Measurements from ENCODE around the gene ATP8B3. TPM values are rescaled to one million over a fixed set of nuclear protein-coding genes. Genes with fewer than 3 reads are reported as not detected.

ATP8B3 gene
- total RNA-seq, 3 donors from 2014 or later, result 0.37 to 0.66 (median 0.43) TPM

DNA sequence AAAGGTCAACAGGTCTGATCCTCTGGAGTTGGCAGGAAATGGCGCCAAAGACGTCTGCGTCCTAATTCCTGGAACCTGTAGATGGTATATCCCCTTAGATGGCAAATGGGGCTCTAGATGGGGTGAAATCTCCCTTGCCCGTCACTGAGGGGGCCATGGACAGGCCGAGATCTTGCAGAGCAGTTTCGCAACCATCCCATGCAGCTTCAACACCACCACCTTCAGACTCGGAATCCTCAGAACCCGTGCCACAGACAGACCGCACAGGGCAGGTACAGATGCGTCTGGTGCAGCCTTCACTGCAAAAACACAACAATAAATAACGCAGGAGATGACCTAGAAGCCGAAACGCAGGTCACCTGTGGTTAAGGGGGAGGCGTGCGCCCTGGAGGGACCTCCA is 18.5 kb upstream of the ATP8B3 start:
- Mint-ChIP-seq H3K9me3 (no peaks in the 10 kb centered on the region), H3K4me3 (no peak overlapping the region), H3K27me3 (ENCODE audit: low read depth) (no peaks in the 10 kb centered on the region), H3K4me1 (ENCODE audit: low read depth) (peaks cover 4% of the 10 kb centered on the region), H3K36me3 (ENCODE audit: insufficient read depth) (peaks cover 6% of the 10 kb centered on the region)
- DNase-seq, result no peak
- no peak for ATAC-seq

DNA sequence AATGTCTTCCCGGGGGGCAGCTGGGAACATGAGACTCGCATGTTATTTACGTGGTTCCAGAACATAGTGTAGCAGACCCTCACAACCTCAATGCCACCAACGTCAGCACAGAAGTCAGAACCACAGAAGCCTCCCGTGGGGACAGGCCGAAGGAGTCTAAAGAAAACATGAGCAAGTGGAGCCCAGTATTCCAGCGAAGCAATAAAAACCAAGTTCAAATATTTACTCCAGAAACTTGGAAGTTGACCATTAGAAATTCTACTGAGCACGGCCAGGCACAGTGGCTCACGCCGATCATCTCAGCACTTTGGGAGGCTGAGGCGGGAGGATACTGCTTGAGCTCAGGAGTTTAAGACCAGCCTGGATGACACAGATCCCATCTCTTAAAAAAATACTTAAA is 17.9 kb upstream of the ATP8B3 start:
- Mint-ChIP-seq H3K36me3 (ENCODE audit: insufficient read depth) (peaks cover 6% of the 10 kb centered on the region), H3K4me3 (no peak overlapping the region), H3K27me3 (ENCODE audit: low read depth) (no peaks in the 10 kb centered on the region), H3K4me1 (ENCODE audit: low read depth) (peaks cover 4% of the 10 kb centered on the region), H3K9me3 (no peaks in the 10 kb centered on the region)
- ATAC-seq (no peak), DNase-seq (no peak)

DNA sequence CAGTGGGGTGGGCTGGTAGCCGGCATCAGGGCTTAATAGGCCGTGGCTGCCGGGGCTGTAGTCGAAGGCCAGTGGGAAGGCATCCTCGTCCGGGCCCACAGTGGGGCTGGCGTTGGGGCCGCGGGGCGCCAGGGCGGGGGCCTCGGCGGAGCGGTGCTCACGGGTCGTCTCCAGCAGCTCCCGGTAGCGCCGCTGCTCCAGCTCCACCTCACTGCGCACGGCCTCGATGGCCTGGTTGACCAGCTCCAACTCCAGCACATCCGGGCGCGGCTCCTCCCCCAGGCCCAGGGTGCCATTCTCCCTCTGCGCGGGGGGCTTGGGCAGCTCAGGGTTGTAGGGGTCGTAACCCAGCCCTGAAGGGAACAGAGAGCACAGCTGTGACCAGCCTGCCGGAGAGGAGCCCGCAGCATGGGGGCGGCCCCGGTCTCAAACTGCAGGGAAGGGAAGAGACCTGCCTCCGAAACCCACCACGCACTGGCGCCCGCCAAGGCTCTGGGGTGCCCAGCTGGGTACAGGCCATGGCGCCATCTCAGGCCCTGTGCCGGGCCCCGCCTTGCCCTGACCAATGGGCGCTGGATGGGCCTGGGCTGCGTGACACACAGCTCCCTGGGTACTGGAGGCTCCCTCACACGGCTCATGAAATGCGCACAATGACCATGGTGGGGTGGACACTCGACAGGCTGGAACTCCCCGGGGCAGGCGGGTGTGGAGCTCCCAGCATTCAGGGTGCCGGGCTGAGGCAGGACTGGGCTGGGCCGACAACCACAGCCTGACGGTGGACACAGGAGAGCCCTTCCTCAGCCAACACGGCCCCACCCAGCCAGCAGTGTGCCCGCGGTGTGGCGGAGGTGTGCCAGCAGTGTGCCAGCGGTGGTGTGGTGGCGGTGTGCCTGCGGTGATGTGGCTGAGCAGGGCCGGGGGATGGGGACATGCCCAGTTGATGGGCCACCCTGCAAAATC is 16.5 kb upstream of the ATP8B3 start:
- Mint-ChIP-seq H3K4me1 (ENCODE audit: low read depth) (peaks cover 4% of the 10 kb centered on the region), H3K4me3 (no peak overlapping the region), H3K36me3 (ENCODE audit: insufficient read depth) (peaks cover 9% of the 10 kb centered on the region), H3K27me3 (ENCODE audit: low read depth) (no peaks in the 10 kb centered on the region), H3K9me3 (no peaks in the 10 kb centered on the region)
- no peak for ATAC-seq
- no peak for DNase-seq

DNA sequence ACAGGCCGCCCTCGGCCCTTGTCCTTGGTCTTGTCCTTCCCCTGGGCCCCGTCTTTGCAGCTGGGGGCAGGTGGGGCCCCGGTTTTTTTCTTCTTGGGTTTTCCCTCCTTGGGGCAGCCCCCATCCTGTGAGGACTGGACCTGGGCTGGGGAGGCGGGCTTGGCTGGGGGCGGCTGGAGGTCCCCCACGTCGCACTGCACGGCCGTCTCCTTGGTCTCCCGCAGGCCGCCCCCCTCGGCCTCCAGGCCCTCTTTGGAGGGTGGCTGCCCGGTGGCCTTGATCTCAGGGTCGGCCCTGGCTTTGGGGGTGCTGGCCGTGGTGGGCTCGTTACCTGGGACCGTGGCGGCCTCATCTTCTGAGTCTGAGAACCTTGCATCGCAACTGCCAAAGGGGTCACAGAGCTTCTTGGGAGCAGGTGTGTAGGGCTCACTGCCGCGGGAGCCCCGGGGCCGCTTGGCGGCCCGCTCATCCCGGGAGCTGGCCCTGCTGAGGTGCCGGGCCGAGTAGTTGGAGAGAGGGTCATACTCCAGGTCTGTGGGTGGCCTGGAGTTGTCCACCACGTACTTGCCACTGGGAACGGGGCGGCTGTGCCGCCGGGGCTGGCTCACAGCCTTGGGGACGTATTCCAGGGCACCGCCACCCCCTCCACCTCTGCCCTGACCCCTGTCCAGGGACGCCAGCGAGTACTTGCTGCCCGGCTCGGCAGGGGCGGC is 15.6 kb upstream of the ATP8B3 start:
- ATAC-seq, result no peak
- peaks cover 4% of the 10 kb centered on the region for H3K4me1 Mint-ChIP-seq (ENCODE audit: low read depth)
- DNase-seq, result no peak
- no peaks in the 10 kb centered on the region for H3K9me3 Mint-ChIP-seq
- no peak overlapping the region for H3K4me3 Mint-ChIP-seq
- no peaks in the 10 kb centered on the region for H3K27me3 Mint-ChIP-seq (ENCODE audit: low read depth)
- H3K36me3 Mint-ChIP-seq (ENCODE audit: insufficient read depth), result peaks cover 9% of the 10 kb centered on the region

DNA sequence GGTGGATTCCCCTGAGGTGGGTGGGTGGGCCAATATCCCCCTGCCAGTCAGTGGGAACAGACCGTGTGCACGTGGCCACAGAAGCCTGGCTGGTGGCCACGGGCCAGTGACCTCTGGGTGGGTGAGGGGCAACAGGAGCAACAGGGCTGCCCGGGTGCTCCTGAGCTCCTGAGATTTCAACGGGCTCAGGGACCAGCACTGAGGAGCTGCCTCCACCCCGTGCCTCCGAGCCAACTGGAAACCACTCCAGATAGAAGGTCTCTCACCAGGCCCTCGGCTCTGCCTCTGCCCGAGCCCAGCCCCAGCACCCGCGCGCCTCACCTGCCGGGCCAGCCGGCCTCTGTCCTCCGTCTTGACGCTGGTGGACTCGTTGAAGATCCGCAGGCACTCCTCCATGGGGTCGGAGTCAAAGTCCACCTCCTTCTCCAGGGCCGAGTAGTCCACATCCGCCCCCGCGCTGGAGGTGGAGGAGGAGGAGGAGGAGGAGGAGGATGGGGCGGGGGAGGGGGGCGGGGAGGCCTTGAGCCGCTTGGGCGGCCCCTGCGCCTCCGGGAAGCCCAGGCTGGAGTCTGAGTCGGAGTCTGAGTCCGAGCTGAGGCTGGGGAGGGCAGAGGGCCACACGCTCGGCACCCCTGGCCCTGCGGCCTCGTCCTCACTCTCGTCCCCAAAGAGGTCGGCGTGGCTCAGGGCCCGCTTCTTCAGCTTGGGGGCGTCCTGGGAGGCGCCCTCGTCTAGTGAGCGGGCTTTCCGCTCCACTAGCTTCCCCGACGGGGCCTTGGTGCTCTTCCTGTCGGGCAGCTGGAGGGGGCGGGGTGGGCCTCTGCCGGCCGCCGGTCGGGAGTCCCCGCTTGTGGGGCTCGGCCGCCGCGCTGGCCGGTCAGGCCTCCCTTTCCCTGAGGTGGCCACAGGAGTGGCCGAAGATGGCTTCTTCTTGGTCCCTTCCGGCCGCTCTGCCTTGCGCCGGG is 14.8 kb upstream of the ATP8B3 start:
- peaks cover 13% of the 10 kb centered on the region for H3K36me3 Mint-ChIP-seq (ENCODE audit: insufficient read depth)

GRCh38 chr19:1825909-1826556 is 14.0 kb upstream of the ATP8B3 start:
- no peaks in the 10 kb centered on the region for H3K27me3 Mint-ChIP-seq (ENCODE audit: low read depth)
- no peak overlapping the region for H3K4me3 Mint-ChIP-seq
- peaks cover 13% of the 10 kb centered on the region for H3K36me3 Mint-ChIP-seq (ENCODE audit: insufficient read depth)
- peak; percentile 78 for DNase-seq
- ATAC-seq, result peak; percentile 86 to 90
- H3K9me3 Mint-ChIP-seq, result no peaks in the 10 kb centered on the region
- peaks cover 4% of the 10 kb centered on the region for H3K4me1 Mint-ChIP-seq (ENCODE audit: low read depth)

More for the DNA sequence above, 14.8 kb upstream of the ATP8B3 start:
- no peak overlapping the region for H3K4me3 Mint-ChIP-seq
- peaks cover 4% of the 10 kb centered on the region for H3K4me1 Mint-ChIP-seq (ENCODE audit: low read depth)
- ATAC-seq, result no peak
- no peaks in the 10 kb centered on the region for H3K9me3 Mint-ChIP-seq
- no peaks in the 10 kb centered on the region for H3K27me3 Mint-ChIP-seq (ENCODE audit: low read depth)
- no peak for DNase-seq

DNA sequence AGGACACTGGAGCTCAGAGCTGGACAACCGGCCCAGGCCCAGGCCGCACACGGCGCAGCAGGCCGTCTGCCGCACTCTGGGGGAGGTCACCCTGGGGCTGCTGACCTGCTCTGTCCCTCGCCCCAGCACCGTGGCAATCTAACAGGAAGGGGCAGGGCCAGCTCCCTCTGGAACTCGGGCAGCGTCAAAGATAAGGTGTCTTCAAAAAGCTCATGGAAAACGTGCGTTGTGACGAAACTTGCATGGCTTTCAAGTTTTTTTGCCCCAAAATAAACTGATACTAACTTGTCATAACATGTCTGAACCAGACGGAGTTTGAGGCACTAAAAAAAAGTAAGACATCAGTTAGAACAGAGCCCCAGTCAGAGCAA is 12.2 kb upstream of the ATP8B3 start:
- Mint-ChIP-seq H3K27me3 (ENCODE audit: low read depth) (no peaks in the 10 kb centered on the region), H3K4me1 (ENCODE audit: low read depth) (peaks cover 4% of the 10 kb centered on the region), H3K36me3 (ENCODE audit: insufficient read depth) (peaks cover 16% of the 10 kb centered on the region), H3K9me3 (no peaks in the 10 kb centered on the region), H3K4me3 (no peak overlapping the region)
- no peak for ATAC-seq
- no peak for DNase-seq

DNA sequence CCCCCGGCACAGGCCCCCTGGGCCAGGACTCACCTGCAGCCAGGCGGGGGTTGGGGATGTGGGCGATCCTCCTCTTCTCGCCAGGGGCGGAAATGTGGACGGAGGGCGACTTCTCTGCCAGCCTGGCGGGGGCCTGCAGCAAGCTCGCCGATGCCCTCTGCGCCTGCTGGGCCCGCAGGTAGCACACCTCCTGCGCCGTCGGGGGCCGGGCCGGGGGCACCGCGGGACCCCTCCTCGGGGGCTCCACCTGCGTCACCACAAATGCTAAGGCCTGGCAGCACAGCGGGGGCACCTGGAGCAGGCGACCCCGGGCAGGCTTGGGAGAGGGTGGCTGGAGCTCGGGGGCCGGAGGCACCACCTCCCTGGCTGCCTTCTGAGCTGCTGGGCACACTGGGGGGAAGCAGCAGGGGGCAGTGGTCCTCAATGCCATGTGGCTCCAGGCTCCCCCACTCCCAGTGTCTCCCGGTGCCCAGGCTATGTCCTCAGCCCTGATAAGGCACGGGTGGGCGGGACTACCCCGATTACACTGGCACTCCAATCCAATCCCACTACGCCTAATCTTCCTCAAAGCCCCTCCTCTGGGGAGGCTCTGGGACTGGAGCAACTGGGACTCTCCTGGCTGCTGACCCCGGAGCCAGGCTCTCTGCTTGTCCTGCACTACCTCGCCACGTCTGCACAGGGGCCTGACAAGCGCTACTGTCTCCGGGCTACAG is 11.6 kb upstream of the ATP8B3 start:
- Mint-ChIP-seq H3K9me3 (no peaks in the 10 kb centered on the region), H3K4me3 (no peak overlapping the region), H3K27me3 (ENCODE audit: low read depth) (no peaks in the 10 kb centered on the region), H3K36me3 (ENCODE audit: insufficient read depth) (peaks cover 16% of the 10 kb centered on the region), H3K4me1 (ENCODE audit: low read depth) (peaks cover 4% of the 10 kb centered on the region)
- DNase-seq (no peak), ATAC-seq (no peak)

DNA sequence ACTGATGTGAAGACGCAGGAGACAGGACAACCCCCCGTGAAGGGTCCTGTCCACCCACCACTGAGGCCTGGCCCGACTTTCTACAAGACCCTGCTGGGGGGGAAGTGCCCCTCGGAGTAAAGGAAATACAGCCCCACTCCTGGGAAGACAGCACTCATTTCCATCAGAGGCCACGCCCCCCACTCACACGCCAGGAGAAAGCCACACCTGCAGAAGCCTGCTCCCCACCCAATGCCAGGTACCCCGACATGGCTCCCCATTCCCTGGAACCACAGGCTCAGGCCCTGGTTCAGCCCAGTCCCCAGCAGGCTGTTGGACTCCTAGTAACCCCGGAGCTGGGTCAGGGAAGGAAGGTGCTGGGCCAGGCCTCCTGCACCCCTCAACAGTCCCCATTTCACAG is 10.9 kb upstream of the ATP8B3 start:
- Mint-ChIP-seq H3K4me1 (ENCODE audit: low read depth) (peaks cover 4% of the 10 kb centered on the region), H3K27me3 (ENCODE audit: low read depth) (no peaks in the 10 kb centered on the region), H3K9me3 (no peaks in the 10 kb centered on the region), H3K36me3 (ENCODE audit: insufficient read depth) (peaks cover 16% of the 10 kb centered on the region), H3K4me3 (no peak overlapping the region)
- ATAC-seq (no peak), DNase-seq (no peak)

DNA sequence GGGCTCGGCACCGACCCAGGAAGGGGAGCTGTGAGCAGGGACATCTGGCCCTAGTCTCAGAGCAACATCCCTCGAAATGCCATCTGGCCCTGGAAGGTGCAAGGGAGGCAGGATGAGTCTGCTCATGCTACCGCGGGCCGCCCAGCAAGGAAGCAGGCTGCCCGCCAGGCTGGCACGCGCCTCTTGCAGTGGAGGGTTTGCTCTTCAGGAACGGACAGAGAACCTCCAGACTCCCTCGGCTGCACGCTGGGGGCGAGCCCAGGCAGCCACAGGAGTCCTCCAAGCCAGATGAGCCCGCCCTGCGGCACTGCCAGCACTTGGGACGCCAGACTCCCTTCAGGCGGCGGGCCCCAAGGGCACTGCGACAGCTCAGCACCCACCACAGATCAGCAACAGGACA is 10.1 kb upstream of the ATP8B3 start:
- peaks cover 4% of the 10 kb centered on the region for H3K4me1 Mint-ChIP-seq (ENCODE audit: low read depth)
- H3K27me3 Mint-ChIP-seq (ENCODE audit: low read depth), result no peaks in the 10 kb centered on the region
- no peak overlapping the region for H3K4me3 Mint-ChIP-seq
- ATAC-seq (no peak), DNase-seq (no peak)
- no peaks in the 10 kb centered on the region for H3K9me3 Mint-ChIP-seq
- H3K36me3 Mint-ChIP-seq (ENCODE audit: insufficient read depth), result peaks cover 16% of the 10 kb centered on the region

DNA sequence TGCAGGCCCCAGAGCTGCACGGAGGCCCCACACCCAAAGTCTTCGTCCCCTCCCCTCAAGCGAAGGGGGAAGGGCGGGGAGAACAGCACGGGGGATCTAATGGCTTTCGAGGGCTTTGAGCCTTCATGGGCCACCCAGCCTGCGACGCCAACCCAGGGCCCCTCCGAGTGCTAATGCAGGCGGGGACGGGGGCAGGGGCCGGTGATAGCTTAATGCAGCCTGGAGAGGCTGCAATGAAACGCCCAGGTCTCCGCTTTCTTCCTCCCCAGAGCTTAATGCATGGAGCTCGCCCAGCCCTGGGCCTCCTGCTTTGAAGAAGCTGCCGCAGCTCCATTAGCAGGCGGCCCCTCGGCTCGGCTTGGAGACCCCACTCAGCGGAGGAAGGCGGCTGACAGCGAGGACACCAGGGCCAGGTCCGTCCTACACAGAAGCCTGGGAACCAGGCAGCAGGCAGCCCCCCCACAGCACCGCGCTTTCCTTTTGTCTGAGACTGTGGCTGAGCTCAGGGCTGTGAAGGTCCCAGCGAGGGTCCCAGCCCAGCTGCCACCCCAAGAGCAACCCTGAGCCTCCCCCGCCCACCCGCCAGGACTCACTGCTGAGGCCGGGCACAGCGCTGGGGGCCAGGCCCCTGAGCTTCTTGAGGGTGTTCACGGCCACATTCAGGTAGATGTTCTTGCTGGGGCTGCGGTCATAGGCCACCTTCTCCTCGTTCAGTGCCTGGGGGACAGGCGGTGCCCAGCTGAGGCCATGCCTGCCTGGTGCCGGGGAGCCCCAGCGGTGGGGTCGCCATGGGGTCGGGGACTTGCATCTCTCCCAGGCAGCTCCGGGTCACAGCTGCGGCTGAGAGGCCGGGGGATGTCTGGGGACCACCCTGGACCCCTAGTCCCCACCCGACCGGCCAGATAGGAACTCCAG is 7.5 kb upstream of the ATP8B3 start:
- Mint-ChIP-seq H3K36me3 (ENCODE audit: insufficient read depth) (peaks cover 15% of the 10 kb centered on the region), H3K9me3 (no peaks in the 10 kb centered on the region), H3K4me3 (no peak overlapping the region), H3K27me3 (ENCODE audit: low read depth) (no peaks in the 10 kb centered on the region), H3K4me1 (ENCODE audit: low read depth) (no peaks in the 10 kb centered on the region)
- DNase-seq (no peak), ATAC-seq (no peak)

DNA sequence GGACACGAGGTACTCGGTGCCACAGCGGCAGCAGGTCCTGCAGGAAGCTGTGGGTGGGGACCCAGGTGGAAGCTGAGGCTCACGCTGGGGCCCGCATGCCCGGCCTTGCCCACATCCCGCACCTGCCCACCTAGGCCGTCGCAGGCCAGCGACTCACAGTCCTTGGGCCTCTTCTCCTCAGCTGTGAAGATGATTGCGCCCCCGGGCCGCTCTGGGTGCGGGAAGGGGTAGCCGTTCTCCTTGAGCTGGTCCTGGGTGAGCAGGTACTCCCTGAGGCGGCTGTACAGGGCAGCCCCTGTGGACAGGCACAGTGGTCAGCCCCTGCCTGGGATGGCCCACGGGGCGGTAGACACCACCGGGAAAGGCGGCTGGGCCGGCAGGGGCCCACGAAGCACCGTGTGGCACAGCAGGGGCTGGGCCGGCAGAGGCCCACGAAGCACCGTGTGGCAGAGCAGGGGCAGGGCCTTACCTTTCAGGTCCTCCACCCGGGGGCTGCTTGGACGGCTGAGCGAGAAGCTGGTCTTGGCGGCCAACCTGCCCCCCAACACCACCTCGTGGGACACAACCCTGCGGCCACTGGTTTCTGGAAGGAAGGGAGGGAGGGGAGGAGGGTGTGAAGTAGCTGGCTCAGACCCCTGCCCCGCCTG is 6.6 kb upstream of the ATP8B3 start:
- no peak for ATAC-seq
- DNase-seq, result no peak
- Mint-ChIP-seq H3K36me3 (ENCODE audit: insufficient read depth) (peaks cover 12% of the 10 kb centered on the region), H3K4me1 (ENCODE audit: low read depth) (no peaks in the 10 kb centered on the region), H3K4me3 (no peak overlapping the region), H3K27me3 (ENCODE audit: low read depth) (no peaks in the 10 kb centered on the region), H3K9me3 (no peaks in the 10 kb centered on the region)
